B cell (primary cell): ENCODE measurements around the gene ITGB3BP. TPM values are rescaled to one million over a fixed set of nuclear protein-coding genes. Genes with fewer than 3 reads are reported as not detected.

Experiments used
- ATAC-seq: fragments of 200-7000 bp; cut with Tn5 transposase; one replicate; pipeline ENCODE4 v1.10.0; 2021; ENCODE audit warnings: low read depth, mild to moderate bottlenecking, moderate number of reproducible peaks, moderate library complexity
- CTCF ChIA-PET: fragments of 350-600 bp; sonication (Branson Sonifier 250); formaldehyde crosslinking; loops from one replicate; lab custom pipeline; 2021; ENCODE audit warnings: antibody characterized with exemption, inconsistent platforms; lab: Charles Lee
- POLR2A ChIA-PET: fragments of 350-600 bp; sonication (Branson Sonifier 250); formaldehyde crosslinking; loops from one replicate; lab custom pipeline; 2021; ENCODE audit warnings: antibody characterized with exemption; lab: Charles Lee
- DNase-seq: peaks from one replicate; pipeline ENCODE4 v3.0.0; 2013
- H2AFZ ChIP-seq: 2 replicates; pipeline ENCODE4 v1.6.1; 2012; ENCODE audit warnings: mild to moderate bottlenecking, low read depth, low read length; ENCODE audit not compliant: insufficient read depth, poor library complexity, severe bottlenecking
- H3K27ac ChIP-seq, 2 donors: 1 replicate in 1 of 2; 2 replicates in 1 of 2; pipeline ENCODE4 v1.5.1; 2012 to 2013; ENCODE audit warnings: low read length in 2 of 2, mild to moderate bottlenecking in 2 of 2, moderate library complexity in 1 of 2
- H3K27me3 ChIP-seq, 4 experiments: fragments of 200-600 bp in 1 of 4; sonication (generic) in 1 of 4; replicated peaks in 1 of 4; 1 replicate in 2 of 4; 2 replicates in 2 of 4; pipeline versions ENCODE4 v1.6.1 to v1.7.0; 2013 to 2016; ENCODE audit warnings: low read length in 3 of 4, mild to moderate bottlenecking in 2 of 4, mixed read lengths in 1 of 4, moderate library complexity in 1 of 4; ENCODE audit not compliant: insufficient read depth in 4 of 4, control insufficient read depth in 3 of 4; ENCODE audit errors: control extremely low read depth in 1 of 4
- H3K36me3 ChIP-seq, 2 experiments: replicated peaks in 1 of 2; 1 replicate in 1 of 2; 2 replicates in 1 of 2; pipeline versions ENCODE4 v1.6.1 to v1.7.1; 2013; ENCODE audit warnings: low read length in 1 of 2; ENCODE audit not compliant: insufficient read depth in 2 of 2, control insufficient read depth in 1 of 2; ENCODE audit errors: control extremely low read depth in 1 of 2, extremely low read depth in 1 of 2
- H3K4me1 ChIP-seq, 2 donors: fragments of 200-600 bp in 1 of 2; sonication (generic) in 1 of 2; 1 replicate in 1 of 2; 2 replicates in 1 of 2; pipeline versions ENCODE4 v1.5.1 to v1.6.1; 2013 to 2017; ENCODE audit warnings: low read length in 2 of 2; ENCODE audit not compliant: control insufficient read depth in 2 of 2, insufficient read depth in 2 of 2
- H3K4me2 ChIP-seq: replicated peaks from 2 replicates; pipeline ENCODE3; 2012; ENCODE audit warnings: mild to moderate bottlenecking, low read depth, low read length; ENCODE audit not compliant: poor library complexity, severe bottlenecking
- H3K4me3 ChIP-seq, 5 experiments: fragments of 200-600 bp in 1 of 5; sonication (generic) in 1 of 5; 1 replicate in 3 of 5; 2 replicates in 2 of 5; pipeline versions ENCODE4 v1.5.1 to v1.7.0; 2011 to 2016; ENCODE audit warnings: low read length in 4 of 5, mild to moderate bottlenecking in 4 of 5, low read depth in 2 of 5, control low read depth in 1 of 5, moderate library complexity in 1 of 5; ENCODE audit not compliant: insufficient read depth in 1 of 5; ENCODE audit errors: control extremely low read depth in 1 of 5, extremely low read depth in 1 of 5
- H3K79me2 ChIP-seq: fragments of 200-600 bp; sonication (generic); one replicate; pipeline ENCODE4 v1.6.0; 2016; ENCODE audit warnings: low read length; ENCODE audit not compliant: control insufficient read depth, insufficient read depth
- H3K9ac ChIP-seq: fragments of 200-600 bp; sonication (generic); 2 replicates; pipeline ENCODE4 v1.6.1; 2017; ENCODE audit warnings: mild to moderate bottlenecking, low read length, moderate library complexity
- H3K9me3 ChIP-seq, 3 donors: one replicate each; pipeline versions ENCODE4 v1.6.1 to v1.7.1; 2013; ENCODE audit warnings: low read length in 2 of 3; ENCODE audit not compliant: control insufficient read depth in 2 of 3, insufficient read depth in 1 of 3; ENCODE audit errors: control extremely low read depth in 1 of 3
- H4K20me1 ChIP-seq: 2 replicates; pipeline ENCODE4 v1.6.0; 2012; ENCODE audit warnings: mild to moderate bottlenecking, low read length; ENCODE audit not compliant: insufficient read depth, control insufficient read depth, poor library complexity, severe bottlenecking
- H3K27ac Mint-ChIP-seq: one replicate; pipeline ENCODE4 v1.8.0; 2021; ENCODE audit warnings: mixed read lengths
- H3K27me3 Mint-ChIP-seq: one replicate; pipeline ENCODE4 v1.8.0; 2021; ENCODE audit warnings: mixed read lengths
- H3K4me1 Mint-ChIP-seq: one replicate; pipeline ENCODE4 v1.8.0; 2021; ENCODE audit warnings: mixed read lengths
- H3K4me3 Mint-ChIP-seq: one replicate; pipeline ENCODE4 v1.8.0; 2021; ENCODE audit warnings: mixed read lengths
- H3K9me3 Mint-ChIP-seq: one replicate; pipeline ENCODE4 v1.8.0; 2022; ENCODE audit warnings: mixed read lengths; ENCODE audit not compliant: insufficient read depth
- EZH2 ChIP-seq: IDR thresholded peaks from 2 replicates; pipeline ENCODE4 v1.6.1; 2012; ENCODE audit warnings: borderline replicate concordance, low read depth, mild to moderate bottlenecking, moderate library complexity, low read length; ENCODE audit not compliant: insufficient read depth, poor library complexity, severe bottlenecking
- WGBS: methylation state at CpG from one replicate; pipeline ENCODE4 v1.1.5; 2013; ENCODE audit warnings: missing lambda C conversion rate; ENCODE audit not compliant: insufficient coverage; 5-methylcytosine and 5-hydroxymethylcytosine counted together
- intact Hi-C: fragments of 100-400 bp; cut with micrococcal nuclease; formaldehyde crosslinking; loops from one replicate; pipeline ENCODE4 v1.10.0; 2022
- polyA plus RNA-seq: library from polyadenylated mRNA; depleted of rRNA; stranded (reverse); fragments of >200 nt; gene quantifications from 2 replicates; pipeline ENCODE4 v1.2.3, GENCODE V29; 2012
- total RNA-seq, 2 donors: library from RNA; stranded (reverse); fragments of 120-200 nt in 1 of 2; gene quantifications; 1 replicate in 1 of 2; 2 replicates in 1 of 2; pipeline versions ENCODE4 v1.2.3 to v1.2.4, GENCODE V29; 2013 to 2022
- TF ChIP-seq, protein P1 (sequence below): fragments of 200-600 bp; IDR thresholded peaks from one replicate; pipeline ENCODE4 v1.8.0; 2022; ENCODE audit warnings: antibody characterized with exemption, mild to moderate bottlenecking

ITGB3BP gene
- total and polyA plus RNA-seq, 2 donors (not counting 1 experiment from before 2014, with no cell fraction given) = 12.7 to 37.4 TPM

DNA sequence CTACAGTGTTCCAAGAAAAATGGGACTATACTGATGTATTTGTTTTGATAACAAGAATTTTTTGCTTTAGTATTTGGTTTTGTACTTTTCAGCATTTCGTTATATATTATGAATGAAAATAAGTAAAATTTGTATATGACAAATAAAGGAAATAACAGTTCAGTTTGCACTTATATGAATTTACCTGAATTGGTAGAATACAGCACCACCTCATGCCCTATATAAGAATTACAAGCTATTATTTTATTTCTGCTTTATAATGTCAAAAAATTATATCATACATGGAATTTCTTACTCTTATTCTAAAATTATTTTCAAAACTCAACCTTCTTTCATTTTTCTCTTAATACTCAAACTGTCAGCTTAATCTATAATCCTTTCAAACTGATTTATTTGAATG, 14.9 kb upstream of the ITGB3BP start:
- TF ChIP-seq, protein P1, sequence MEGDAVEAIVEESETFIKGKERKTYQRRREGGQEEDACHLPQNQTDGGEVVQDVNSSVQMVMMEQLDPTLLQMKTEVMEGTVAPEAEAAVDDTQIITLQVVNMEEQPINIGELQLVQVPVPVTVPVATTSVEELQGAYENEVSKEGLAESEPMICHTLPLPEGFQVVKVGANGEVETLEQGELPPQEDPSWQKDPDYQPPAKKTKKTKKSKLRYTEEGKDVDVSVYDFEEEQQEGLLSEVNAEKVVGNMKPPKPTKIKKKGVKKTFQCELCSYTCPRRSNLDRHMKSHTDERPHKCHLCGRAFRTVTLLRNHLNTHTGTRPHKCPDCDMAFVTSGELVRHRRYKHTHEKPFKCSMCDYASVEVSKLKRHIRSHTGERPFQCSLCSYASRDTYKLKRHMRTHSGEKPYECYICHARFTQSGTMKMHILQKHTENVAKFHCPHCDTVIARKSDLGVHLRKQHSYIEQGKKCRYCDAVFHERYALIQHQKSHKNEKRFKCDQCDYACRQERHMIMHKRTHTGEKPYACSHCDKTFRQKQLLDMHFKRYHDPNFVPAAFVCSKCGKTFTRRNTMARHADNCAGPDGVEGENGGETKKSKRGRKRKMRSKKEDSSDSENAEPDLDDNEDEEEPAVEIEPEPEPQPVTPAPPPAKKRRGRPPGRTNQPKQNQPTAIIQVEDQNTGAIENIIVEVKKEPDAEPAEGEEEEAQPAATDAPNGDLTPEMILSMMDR = peak; percentile 73
- TF ChIP-seq EZH2 = no peak
- Histone ChIP-seq H3K27ac (no peak overlapping the region), H3K4me1 (no peaks in the 10 kb centered on the region), H3K9me3 (no peaks in the 10 kb centered on the region), H3K79me2 (no peaks in the 10 kb centered on the region), H3K9ac (no peak overlapping the region), H4K20me1 (no peaks in the 10 kb centered on the region), H2AFZ (no peak overlapping the region), H3K36me3 (peaks cover 1 to 3% of the 10 kb centered on the region in 2 experiments), H3K4me2 (no peak overlapping the region), H3K27me3 (no peaks in the 10 kb centered on the region), H3K4me3 (no peak overlapping the region)
- WGBS = no CpG with 5 or more reads among the region's 1 CpG
- no peaks in the 10 kb centered on the region for H3K27me3 Mint-ChIP-seq
- ChIA-PET CTCF (interaction anchor here (0.5 to 2.7 kb wide), 14 partner anchors 14 to 1526 kb away, joined by 3 to 15 read pairs (median 3); partner anchors contain the start of genes EFCAB7 and ITGB3BP), POLR2A (no interaction called here)
- DNase-seq = peak; percentile 17
- intact Hi-C loops = loop anchor here (2.0 to 5.0 kb wide), 3 partner anchors 15 to 626 kb away; partner anchors contain the start of genes EFCAB7 and ITGB3BP
- no peak overlapping the region for H3K4me3 Mint-ChIP-seq
- H3K9me3 Mint-ChIP-seq = no peaks in the 10 kb centered on the region
- no peak overlapping the region for H3K27ac Mint-ChIP-seq
- ATAC-seq = no peak
- H3K4me1 Mint-ChIP-seq = no peaks in the 10 kb centered on the region

DNA sequence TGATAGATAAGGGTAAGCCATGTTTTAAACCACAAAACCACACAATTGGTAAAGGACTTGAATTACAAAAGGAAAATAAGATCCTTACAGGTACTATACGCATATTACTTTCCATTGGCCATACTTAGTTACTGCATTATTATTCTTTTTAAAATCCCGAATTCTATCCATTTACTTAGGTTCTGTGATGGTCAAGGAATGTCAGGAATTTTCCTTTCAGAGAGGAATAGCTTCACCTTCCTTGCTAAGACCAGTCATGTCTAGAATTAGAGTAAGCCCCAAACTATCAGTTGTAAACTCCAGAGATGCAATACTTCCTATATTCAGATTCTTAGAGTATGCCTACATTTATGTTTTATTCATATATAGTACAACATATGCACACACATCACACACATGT, 14.0 kb upstream of the ITGB3BP start:
- Mint-ChIP-seq H3K4me3 (no peak overlapping the region), H3K27me3 (no peaks in the 10 kb centered on the region), H3K9me3 (no peaks in the 10 kb centered on the region), H3K27ac (no peak overlapping the region), H3K4me1 (no peaks in the 10 kb centered on the region)
- no peak for DNase-seq
- TF ChIP-seq EZH2 = no peak
- TF ChIP-seq, protein P1 = no peak
- intact Hi-C loops = loop anchor here (2.0 to 5.0 kb wide), 3 partner anchors 14 to 625 kb away; partner anchors contain the start of genes EFCAB7 and ITGB3BP
- no peak for ATAC-seq
- H3K4me3 ChIP-seq = no peak overlapping the region
- no peak overlapping the region for H3K4me2 ChIP-seq
- no peaks in the 10 kb centered on the region for H3K79me2 ChIP-seq
- CTCF ChIA-PET = interaction anchor here (1.3 to 2.5 kb wide), 5 partner anchors 21 to 736 kb away, joined by 3 to 15 read pairs (median 4); no protein-coding TSS in a partner anchor
- H3K27ac ChIP-seq = no peak overlapping the region
- no peak overlapping the region for H3K9ac ChIP-seq
- no peaks in the 10 kb centered on the region for H4K20me1 ChIP-seq
- no peaks in the 10 kb centered on the region for H3K9me3 ChIP-seq
- H2AFZ ChIP-seq = no peak overlapping the region
- H3K27me3 ChIP-seq = no peaks in the 10 kb centered on the region
- peaks cover 1 to 3% of the 10 kb centered on the region in 2 experiments for H3K36me3 ChIP-seq
- WGBS = no CpG with 5 or more reads among the region's 2 CpGs
- POLR2A ChIA-PET = interaction anchor here (0.6 kb wide), 1 partner anchor 14 kb away, joined by 3 read pairs; no protein-coding TSS in a partner anchor
- H3K4me1 ChIP-seq = no peaks in the 10 kb centered on the region
